Vagina (tissue), 2 donors: ENCODE results near the gene PMEL. TPM values are rescaled to one million over a fixed set of nuclear protein-coding genes. Genes with fewer than 3 reads are reported as not detected.
A peak's percentile ranks its signal among the peaks of the same experiment; 100 is the strongest.

Source experiments
- DNase-seq, 2 donors: peaks; one replicate each; pipeline ENCODE4 v3.0.0-alpha.2; 2017; ENCODE audit errors: extremely low spot score in 2 of 2
- H3K27ac ChIP-seq: fragments of 200-600 bp; sonication (generic); one replicate; pipeline ENCODE4 v1.5.1; 2019
- H3K27me3 ChIP-seq: fragments of 200-600 bp; sonication (generic); one replicate; pipeline ENCODE4 v1.5.1; 2019
- H3K36me3 ChIP-seq, 2 donors: fragments of 200-600 bp; sonication (generic); one replicate each; pipeline ENCODE4 v1.5.1; 2017 to 2019
- H3K4me1 ChIP-seq: fragments of 200-600 bp; sonication (generic); one replicate; pipeline ENCODE4 v1.5.1; 2019
- H3K4me3 ChIP-seq, 2 donors: fragments of 200-600 bp; sonication (generic); 1 replicate in 1 of 2; 2 replicates in 1 of 2; pipeline ENCODE4 v1.5.1; 2016 to 2019
- H3K9me3 ChIP-seq: fragments of 200-600 bp; sonication (generic); one replicate; pipeline ENCODE4 v1.5.1; 2019
- CTCF ChIP-seq, 3 experiments: fragments of 450-650 bp in 2 of 3; fragments of 200-600 bp in 1 of 3; sonication (generic) in 1 of 3; IDR thresholded peaks; one replicate each; pipeline ENCODE4 v1.5.1; 2017 to 2019; ENCODE audit warnings: antibody characterized with exemption in 3 of 3, mild to moderate bottlenecking in 2 of 3, moderate library complexity in 2 of 3
- POLR2A ChIP-seq, 2 donors: fragments of 450-650 bp; IDR thresholded peaks; one replicate each; pipeline ENCODE4 v1.6.1; 2017; ENCODE audit warnings: antibody characterized with exemption in 2 of 2, mild to moderate bottlenecking in 2 of 2, moderate library complexity in 2 of 2
- POLR2AphosphoS5 ChIP-seq, 2 donors: sonication (generic); formaldehyde crosslinking; IDR thresholded peaks; one replicate each; pipeline ENCODE4 v1.9.0; 2017; ENCODE audit warnings: antibody characterized with exemption in 2 of 2, mild to moderate bottlenecking in 2 of 2, low read depth in 1 of 2; ENCODE audit not compliant: insufficient read depth in 1 of 2
- intact Hi-C: fragments of 100-400 bp; cut with DNase I; formaldehyde crosslinking; loops from one replicate; pipeline ENCODE4 v1.15.1; 2023
- total RNA-seq: library from RNA; depleted of rRNA; stranded (reverse); fragments of >200 nt; gene quantifications from one replicate; pipeline ENCODE4 v1.2.3, GENCODE V29; 2016

Gene PMEL
- total RNA-seq, 1 donor from 2014 or later = 1.2 TPM

GRCh38 chr12:55970775-55971174, 4.9 kb upstream of the PMEL start:
- Histone ChIP-seq H3K4me3 (no peak overlapping the region), H3K9me3 (no peaks in the 10 kb centered on the region), H3K27me3 (no peaks in the 10 kb centered on the region), H3K27ac (no peak overlapping the region), H3K36me3 (peaks cover 0 to 5% of the 10 kb centered on the region in 2 donors), H3K4me1 (peaks cover 45% of the 10 kb centered on the region)
- intact Hi-C loops = no loop called here
- no peak for DNase-seq
- TF ChIP-seq POLR2AphosphoS5 (IDR thresholded peaks at IDR 0.05; ENCODE audit: insufficient read depth in 1 of 2, low read depth in 1 of 2) (no peak), POLR2A (IDR thresholded peaks at IDR 0.05) (no peak), CTCF (IDR thresholded peaks at IDR 0.05) (no peak)

GRCh38 chr12:55969356-55969755, 3.5 kb upstream of the PMEL start:
- intact Hi-C loops = no loop called here
- no peak for DNase-seq
- TF ChIP-seq POLR2AphosphoS5 (IDR thresholded peaks at IDR 0.05; ENCODE audit: insufficient read depth in 1 of 2, low read depth in 1 of 2) = no peak
- no peak for TF ChIP-seq CTCF (IDR thresholded peaks at IDR 0.05)
- TF ChIP-seq POLR2A (IDR thresholded peaks at IDR 0.05) = no peak
- H3K36me3 ChIP-seq = peaks cover 0 to 5% of the 10 kb centered on the region in 2 donors
- H3K27ac ChIP-seq = no peak overlapping the region
- H3K4me1 ChIP-seq = peaks cover 35% of the 10 kb centered on the region
- H3K4me3 ChIP-seq = no peak overlapping the region
- H3K9me3 ChIP-seq = no peaks in the 10 kb centered on the region
- H3K27me3 ChIP-seq = no peaks in the 10 kb centered on the region

GRCh38 chr12:55966408-55967281, 803 bp upstream of the PMEL start, which contains the start of gene CDK2:
Gene CDK2, plus strand, starts transcription at chr12:55966830. Its CDS starts 179 bp downstream, at chr12:55967009.
- Histone ChIP-seq H3K4me3 (peak within 1 kb of the TSS; percentile 54 to 92), H3K36me3 (peaks cover 0 to 5% of the 10 kb centered on the region in 2 donors), H3K9me3 (no peaks in the 10 kb centered on the region), H3K4me1 (peaks cover 23% of the 10 kb centered on the region), H3K27ac (peak within 1 kb of the TSS; percentile 87), H3K27me3 (no peaks in the 10 kb centered on the region)
- DNase-seq = peak in 1 of 2 donors; percentile 94
- intact Hi-C loops = no loop called here
- peak; percentile 65 to 67 for TF ChIP-seq POLR2A (IDR thresholded peaks at IDR 0.05)
- TF ChIP-seq CTCF (IDR thresholded peaks at IDR 0.05) = no peak
- peak; percentile 84 to 98 for TF ChIP-seq POLR2AphosphoS5 (IDR thresholded peaks at IDR 0.05; ENCODE audit: insufficient read depth in 1 of 2, low read depth in 1 of 2)

- Histone ChIP-seq H3K27me3 (no peaks in the 10 kb centered on the region), H3K9me3 (no peaks in the 10 kb centered on the region), H3K27ac (no peak overlapping the region), H3K4me1 (peaks cover 23% of the 10 kb centered on the region), H3K4me3 (no peak overlapping the region), H3K36me3 (peaks cover 0 to 5% of the 10 kb centered on the region in 2 donors)
- TF ChIP-seq CTCF (IDR thresholded peaks at IDR 0.05) = no peak
- no peak for TF ChIP-seq POLR2AphosphoS5 (IDR thresholded peaks at IDR 0.05; ENCODE audit: insufficient read depth in 1 of 2, low read depth in 1 of 2)
- no peak for TF ChIP-seq POLR2A (IDR thresholded peaks at IDR 0.05)
- intact Hi-C loops = no loop called here
- DNase-seq = no peak
Measured at GRCh38 chr12:55965240-55965639, 602 bp downstream of the PMEL start.

GRCh38 chr12:55963760-55964159, 2.1 kb downstream of the PMEL start:
- H3K4me1 ChIP-seq = peaks cover 23% of the 10 kb centered on the region
- no peak for TF ChIP-seq CTCF (IDR thresholded peaks at IDR 0.05)
- no peak for TF ChIP-seq POLR2AphosphoS5 (IDR thresholded peaks at IDR 0.05; ENCODE audit: insufficient read depth in 1 of 2, low read depth in 1 of 2)
- no peak for TF ChIP-seq POLR2A (IDR thresholded peaks at IDR 0.05)
- H3K4me3 ChIP-seq = no peak overlapping the region
- no peaks in the 10 kb centered on the region for H3K9me3 ChIP-seq
- no peaks in the 10 kb centered on the region for H3K36me3 ChIP-seq
- no peaks in the 10 kb centered on the region for H3K27me3 ChIP-seq
- no peak overlapping the region for H3K27ac ChIP-seq
- no peak for DNase-seq
- intact Hi-C loops = no loop called here
